Osteoblast (primary cell): ENCODE data around the gene SDCBP2. TPM values are rescaled to one million over a fixed set of nuclear protein-coding genes. Genes with fewer than 3 reads are reported as not detected.

Source experiments
- DNase-seq: peaks from one replicate; pipeline ENCODE4 v3.0.0; 2011; ENCODE audit warnings: low spot score, mixed read lengths; ENCODE audit not compliant: insufficient read length; ENCODE audit errors: missing footprints
- H2AFZ ChIP-seq: 2 replicates; pipeline ENCODE4 v1.6.0; 2011; ENCODE audit warnings: mild to moderate bottlenecking, low read length
- H3K27ac ChIP-seq: 2 replicates; pipeline ENCODE4 v1.5.1; 2011; ENCODE audit warnings: mild to moderate bottlenecking, low read depth, low read length, moderate library complexity
- H3K27me3 ChIP-seq: 2 replicates; pipeline ENCODE4 v1.6.0; 2012; ENCODE audit warnings: mild to moderate bottlenecking, control low read depth, inconsistent platforms, low read length, moderate library complexity; ENCODE audit not compliant: insufficient read depth
- H3K36me3 ChIP-seq: 2 replicates; pipeline ENCODE4 v1.5.1; 2011; ENCODE audit warnings: mild to moderate bottlenecking, low read length, control low read depth, moderate library complexity; ENCODE audit not compliant: insufficient read depth
- H3K4me1 ChIP-seq: 2 replicates; pipeline ENCODE4 v1.5.1; 2011; ENCODE audit warnings: mild to moderate bottlenecking, low read length, control low read depth, moderate library complexity; ENCODE audit not compliant: insufficient read depth
- H3K4me2 ChIP-seq: 2 replicates; pipeline ENCODE4 v1.6.0; 2011; ENCODE audit warnings: mild to moderate bottlenecking, low read length; ENCODE audit not compliant: insufficient read depth
- H3K4me3 ChIP-seq: fragments of 200-600 bp; sonication (generic); 3 replicates; pipeline ENCODE4 v1.5.1; 2012; ENCODE audit warnings: mild to moderate bottlenecking, low read length, inconsistent platforms; ENCODE audit not compliant: insufficient read depth
- H3K79me2 ChIP-seq: 2 replicates; pipeline ENCODE4 v1.6.0; 2012; ENCODE audit warnings: mild to moderate bottlenecking, low read length, control low read depth, inconsistent platforms; ENCODE audit not compliant: insufficient read depth
- H3K9me3 ChIP-seq: 2 replicates; pipeline ENCODE4 v1.5.1; 2011; ENCODE audit warnings: low read depth, low read length, control low read depth
- H4K20me1 ChIP-seq: 2 replicates; pipeline ENCODE4 v1.6.0; 2012; ENCODE audit warnings: mild to moderate bottlenecking, low read length, control low read depth; ENCODE audit not compliant: insufficient read depth
- CTCF ChIP-seq: IDR thresholded peaks from 2 replicates; pipeline ENCODE4 v1.5.1; 2011; ENCODE audit warnings: mild to moderate bottlenecking, low read depth, low read length, moderate library complexity; ENCODE audit errors: extremely low read depth
- total RNA-seq: library from RNA; depleted of rRNA; stranded (reverse); fragments of >200 nt; gene quantifications from 2 replicates; pipeline ENCODE4 v1.2.3, GENCODE V29; 2012

The SDCBP2 gene
- total RNA-seq, 1 donor, result 2.2 TPM

DNA sequence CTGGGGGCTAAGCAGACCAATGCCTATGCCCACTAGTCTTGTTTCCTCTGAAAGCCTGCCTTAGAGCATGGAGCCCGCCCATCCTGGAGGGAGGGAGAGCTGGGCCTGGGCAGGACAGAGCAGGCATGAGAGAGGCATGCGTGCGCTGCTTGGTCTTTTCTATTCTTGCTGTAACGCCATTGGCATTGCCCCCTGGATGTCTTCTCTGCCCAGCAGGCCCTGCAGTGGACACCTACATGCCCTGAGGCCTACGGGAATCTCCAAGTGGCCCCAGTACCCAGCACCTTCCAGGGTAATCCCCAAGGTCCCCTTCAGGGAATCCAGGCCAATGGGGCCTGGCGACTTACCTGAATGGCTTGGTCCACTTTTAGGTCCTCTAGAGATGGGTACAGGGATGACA lies 8.9 kb downstream of the SDCBP2 start:
- Histone ChIP-seq H3K9me3 (no peaks in the 10 kb centered on the region), H3K4me1 (peaks cover 34% of the 10 kb centered on the region), H3K36me3 (no peaks in the 10 kb centered on the region), H3K27me3 (no peaks in the 10 kb centered on the region), H3K79me2 (no peaks in the 10 kb centered on the region), H3K4me3 (no peak overlapping the region), H4K20me1 (no peaks in the 10 kb centered on the region), H2AFZ (no peak overlapping the region), H3K4me2 (no peak overlapping the region), H3K27ac (no peak overlapping the region)
- peak; percentile 13 for DNase-seq
- no peak for TF ChIP-seq CTCF

DNA sequence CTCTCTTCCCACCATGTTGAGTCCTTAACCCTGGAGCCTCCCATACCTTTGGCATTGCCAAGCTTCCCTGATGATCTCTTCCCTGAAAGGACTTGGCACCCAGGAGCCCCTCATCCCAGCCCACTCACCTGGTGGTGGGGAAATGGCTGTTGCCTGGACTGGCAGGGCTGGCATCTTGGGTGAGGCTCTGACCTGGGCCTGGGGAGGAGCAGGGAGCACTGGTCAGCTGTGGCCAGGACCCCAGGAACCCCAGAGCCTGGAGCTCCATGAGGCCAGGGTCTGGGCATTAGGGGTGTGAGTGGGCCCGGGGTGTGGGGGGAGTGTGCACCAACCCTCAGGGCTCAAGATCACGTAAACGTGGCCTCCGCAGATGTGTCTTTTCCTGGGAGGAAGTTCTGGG lies 9.5 kb downstream of the SDCBP2 start:
- Histone ChIP-seq H3K4me3 (no peak overlapping the region), H3K27me3 (no peaks in the 10 kb centered on the region), H2AFZ (no peak overlapping the region), H4K20me1 (no peaks in the 10 kb centered on the region), H3K4me2 (no peak overlapping the region), H3K9me3 (no peaks in the 10 kb centered on the region), H3K79me2 (no peaks in the 10 kb centered on the region), H3K36me3 (no peaks in the 10 kb centered on the region), H3K27ac (peak overlapping the region; percentile 43), H3K4me1 (peaks cover 29% of the 10 kb centered on the region)
- no peak for DNase-seq
- TF ChIP-seq CTCF, result no peak

GRCh38 chr20:1319051-1319450 lies 9.9 kb downstream of the SDCBP2 start:
- Histone ChIP-seq H3K9me3 (no peaks in the 10 kb centered on the region), H3K4me2 (no peak overlapping the region), H3K79me2 (no peaks in the 10 kb centered on the region), H3K36me3 (no peaks in the 10 kb centered on the region), H3K27ac (peak overlapping the region; percentile 43), H4K20me1 (no peaks in the 10 kb centered on the region), H3K4me3 (no peak overlapping the region), H3K27me3 (no peaks in the 10 kb centered on the region), H3K4me1 (peaks cover 25% of the 10 kb centered on the region), H2AFZ (no peak overlapping the region)
- peak; percentile 53 for DNase-seq
- TF ChIP-seq CTCF, result no peak

- peak overlapping the region; percentile 62 for H3K4me3 ChIP-seq
- no peaks in the 10 kb centered on the region for H3K36me3 ChIP-seq
- H3K9me3 ChIP-seq, result no peaks in the 10 kb centered on the region
- no peaks in the 10 kb centered on the region for H4K20me1 ChIP-seq
- peak; percentile 18 for DNase-seq
- TF ChIP-seq CTCF, result no peak
- H2AFZ ChIP-seq, result peak overlapping the region; percentile 86
- H3K4me2 ChIP-seq, result peak overlapping the region; percentile 80
- H3K79me2 ChIP-seq, result no peaks in the 10 kb centered on the region
- peaks cover 20% of the 10 kb centered on the region for H3K4me1 ChIP-seq
- no peaks in the 10 kb centered on the region for H3K27me3 ChIP-seq
- H3K27ac ChIP-seq, result no peak overlapping the region
These were observed 11.2 kb downstream of the SDCBP2 start for GRCh38 chr20:1317545-1318255.
